Gastroesophageal sphincter (tissue), 4 donors: ENCODE results near the gene ECI1. TPM values are rescaled to one million over a fixed set of nuclear protein-coding genes. Genes with fewer than 3 reads are reported as not detected.
"Not testable (repeated sequence)": the region's sequence is repeated elsewhere in the genome, so short reads cannot be mapped to it uniquely, and the experiment has no call there.

Experiments used
- ATAC-seq: fragments of 150-250 bp; one replicate; pipeline ENCODE4 v1.9.1; 2016; ENCODE audit warnings: mild to moderate bottlenecking, moderate library complexity
- H3K27ac ChIP-seq, 4 donors: fragments of 200-600 bp; sonication (generic) in 3 of 4; 1 replicate in 3 of 4; 2 replicates in 1 of 4; pipeline ENCODE4 v1.5.1; 2016 to 2019
- H3K27me3 ChIP-seq: fragments of 200-600 bp; sonication (generic); one replicate; pipeline ENCODE4 v1.5.1; 2019
- H3K36me3 ChIP-seq, 2 donors: fragments of 200-600 bp; sonication (generic); one replicate each; pipeline ENCODE4 v1.5.1; 2019; ENCODE audit warnings: control low read depth in 1 of 2
- H3K4me1 ChIP-seq, 3 donors: fragments of 200-600 bp; sonication (generic); 1 replicate in 2 of 3; 2 replicates in 1 of 3; pipeline ENCODE4 v1.5.1; 2016 to 2019; ENCODE audit warnings: control low read depth in 2 of 3
- H3K4me3 ChIP-seq, 2 donors: fragments of 200-600 bp; sonication (generic); one replicate each; pipeline ENCODE4 v1.5.1; 2019; ENCODE audit warnings: mild to moderate bottlenecking in 1 of 2, moderate library complexity in 1 of 2
- H3K9me3 ChIP-seq, 3 donors: fragments of 200-600 bp; sonication (generic); one replicate each; pipeline ENCODE4 v1.5.1; 2017 to 2019; ENCODE audit warnings: control low read depth in 2 of 3
- CTCF ChIP-seq, 4 experiments: fragments of 200-600 bp in 2 of 4; fragments of 450-650 bp in 2 of 4; sonication (generic) in 1 of 4; IDR thresholded peaks; one replicate each; pipeline ENCODE4 v1.5.1; 2017 to 2019; ENCODE audit warnings: antibody characterized with exemption in 4 of 4, mild to moderate bottlenecking in 2 of 4, moderate library complexity in 2 of 4
- EP300 ChIP-seq: sonication (generic); formaldehyde crosslinking; IDR thresholded peaks from one replicate; pipeline ENCODE4 v1.6.1; 2017; ENCODE audit warnings: antibody characterized with exemption, mild to moderate bottlenecking
- POLR2A ChIP-seq, 2 donors: fragments of 450-650 bp; IDR thresholded peaks; one replicate each; pipeline ENCODE4 v1.6.1; 2017; ENCODE audit warnings: antibody characterized with exemption in 2 of 2, mild to moderate bottlenecking in 2 of 2, moderate library complexity in 1 of 2
- POLR2AphosphoS5 ChIP-seq: sonication (generic); formaldehyde crosslinking; IDR thresholded peaks from one replicate; pipeline ENCODE4 v1.6.1; 2017; ENCODE audit warnings: antibody characterized with exemption
- WGBS, 2 donors: methylation state at CpG; one replicate each; pipeline ENCODE4 v1.1.5; 2018; ENCODE audit warnings: low coverage in 1 of 2; 5-methylcytosine and 5-hydroxymethylcytosine counted together
- total RNA-seq, 4 donors: library from RNA; depleted of rRNA; stranded (reverse); fragments of >200 nt; gene quantifications; one replicate each; pipeline ENCODE4 v1.1.0, GENCODE V29; 2016

ECI1 gene
- total RNA-seq, 4 donors from 2014 or later, result 41.9 to 85.1 (median 73.8) TPM

- H3K9me3 ChIP-seq, result no peaks in the 10 kb centered on the region
- ATAC-seq, result no peak
- no peaks in the 10 kb centered on the region for H3K27me3 ChIP-seq
- 88% methylated on average over 4 of the region's 14 CpGs; no CpG with 5 or more reads in 1 of the 2 donors for WGBS, 2 donors
- peaks cover 0 to 37% (median 9%) of the 10 kb centered on the region in 3 donors for H3K4me1 ChIP-seq
- TF ChIP-seq EP300 (no peak), CTCF (IDR thresholded peaks at IDR 0.05) (no peak), POLR2AphosphoS5 (no peak), POLR2A (IDR thresholded peaks at IDR 0.05) (no peak)
- no peak overlapping the region for H3K27ac ChIP-seq
- no peak overlapping the region for H3K4me3 ChIP-seq
- H3K36me3 ChIP-seq, result peaks cover 0 to 13% of the 10 kb centered on the region in 2 donors
Measured at GRCh38 chr16:2271848-2272461, 20.6 kb upstream of the ECI1 start.

- no peak for TF ChIP-seq POLR2AphosphoS5
- no peak for TF ChIP-seq CTCF (IDR thresholded peaks at IDR 0.05)
- TF ChIP-seq EP300, result no peak
- TF ChIP-seq POLR2A (IDR thresholded peaks at IDR 0.05), result no peak
- no CpG with 5 or more reads among the region's 15 CpGs for WGBS, 2 donors
- H3K27ac ChIP-seq, result no peak overlapping the region
Measured at GRCh38 chr16:2270588-2271470, 19.4 kb upstream of the ECI1 start.

DNA sequence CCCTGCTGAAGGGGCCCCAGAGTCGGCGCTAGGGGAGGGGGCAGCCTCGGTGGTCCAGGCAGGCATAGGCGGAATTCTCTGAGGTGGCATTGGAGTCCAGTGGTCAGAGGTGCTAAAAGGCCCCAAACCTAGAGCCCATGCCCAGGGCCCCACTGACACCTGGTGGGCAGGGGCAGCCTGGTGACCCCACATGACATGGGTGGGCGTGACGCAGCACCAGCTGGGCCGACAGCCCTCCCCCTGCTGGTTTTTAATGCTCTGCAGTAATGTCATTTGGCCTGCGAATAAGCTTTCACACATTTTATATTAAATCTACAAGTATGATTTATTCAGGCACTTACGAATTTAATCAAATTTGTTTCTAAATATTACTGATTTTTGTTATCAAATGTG is 18.7 kb upstream of the ECI1 start:
- Histone ChIP-seq H3K36me3 (peaks cover 0 to 4% of the 10 kb centered on the region in 2 donors), H3K27me3 (no peaks in the 10 kb centered on the region), H3K4me1 (peaks cover 0 to 56% (median 18%) of the 10 kb centered on the region in 3 donors), H3K4me3 (no peak overlapping the region), H3K9me3 (no peaks in the 10 kb centered on the region), H3K27ac (peak overlapping the region in 2 of 4 donors; percentile 94 to 96)
- no peak for ATAC-seq
- TF ChIP-seq CTCF (IDR thresholded peaks at IDR 0.05) (no peak), EP300 (no peak), POLR2A (IDR thresholded peaks at IDR 0.05) (no peak), POLR2AphosphoS5 (no peak)
- WGBS, 2 donors, result 60 to 86% methylated on average over 2 to 6 of the region's 9 CpGs

More at GRCh38 chr16:2270588-2271470, 19.4 kb upstream of the ECI1 start:
- no peak overlapping the region for H3K4me3 ChIP-seq
- H3K9me3 ChIP-seq, result no peaks in the 10 kb centered on the region
- peaks cover 0 to 2% of the 10 kb centered on the region in 2 donors for H3K36me3 ChIP-seq
- no peaks in the 10 kb centered on the region for H3K27me3 ChIP-seq
- ATAC-seq, result no peak
- H3K4me1 ChIP-seq, result peaks cover 0 to 48% (median 13%) of the 10 kb centered on the region in 3 donors

DNA sequence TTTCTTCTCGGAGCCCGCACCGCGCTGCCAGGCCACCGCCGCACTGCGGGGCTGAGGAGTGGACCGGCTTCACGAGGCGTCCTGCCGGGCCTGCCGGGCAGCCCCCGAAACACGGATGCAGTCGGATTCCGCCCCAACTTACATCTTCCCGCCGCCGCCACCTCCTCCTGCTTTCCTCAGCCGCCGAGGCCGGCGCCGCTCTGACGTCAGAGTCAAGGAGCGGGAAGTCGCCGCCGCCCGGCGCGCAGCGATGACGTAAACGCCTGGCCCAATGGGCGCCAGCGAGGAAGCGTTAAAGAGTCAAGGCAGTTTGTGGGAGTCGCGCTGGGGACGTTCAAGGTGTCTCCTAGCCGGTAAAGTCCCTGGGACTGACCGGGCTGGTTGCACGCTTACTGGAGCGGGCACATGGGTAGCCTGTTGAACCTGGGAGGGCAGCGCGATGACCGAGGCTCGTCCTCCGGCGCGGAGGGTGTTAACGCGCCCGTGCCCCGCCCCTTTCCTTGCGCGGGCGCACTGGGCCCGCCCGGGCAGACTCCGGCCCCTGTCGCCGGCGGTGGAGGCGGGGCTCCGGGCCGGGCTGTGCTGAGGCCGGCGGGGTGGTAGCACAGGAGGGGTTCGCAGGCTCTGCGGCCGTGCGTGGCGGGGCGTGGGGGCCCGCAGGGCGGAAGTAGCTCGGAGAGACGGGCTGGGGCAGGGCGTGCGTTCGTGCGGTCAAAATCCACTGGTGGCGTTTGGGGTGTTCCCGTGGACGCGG is 16.7 kb upstream of the ECI1 start, which contains the start of gene RNPS1:
RNPS1 (minus strand) TSS at position 214 of the 754 bp plus-strand sequence. CDS start 3,483 bp downstream, outside the sequence.
- Histone ChIP-seq H3K36me3 (peaks cover 0 to 23% of the 10 kb centered on the region in 2 donors), H3K4me3 (peak within 1 kb of the TSS; percentile 71 to 83), H3K9me3 (no peaks in the 10 kb centered on the region), H3K27me3 (no peaks in the 10 kb centered on the region), H3K4me1 (peaks cover 0 to 70% (median 21%) of the 10 kb centered on the region in 3 donors), H3K27ac (peak within 1 kb of the TSS; percentile 68 to 96 (median 95))
- ATAC-seq, result peak; percentile 96
- TF ChIP-seq POLR2AphosphoS5 (peak; percentile 100), POLR2A (IDR thresholded peaks at IDR 0.05) (peak; percentile 97), EP300 (no peak)
- no CpG with 5 or more reads among the region's 88 CpGs for WGBS, 2 donors

- 0% methylated on average over 6 of the region's 54 CpGs; no CpG with 5 or more reads in 1 of the 2 donors for WGBS, 2 donors
- ATAC-seq, result peak; percentile 85
Measured at GRCh38 chr16:2267505-2267912, 16.1 kb upstream of the ECI1 start.

GRCh38 chr16:2266887-2267286 is 15.5 kb upstream of the ECI1 start:
- H3K36me3 ChIP-seq, result peaks cover 0 to 35% of the 10 kb centered on the region in 2 donors
- not testable (repeated sequence) for H3K9me3 ChIP-seq, ATAC-seq, H3K27me3 ChIP-seq
- WGBS, 2 donors, result 0 to 13% methylated on average over 1 to 6 of the region's 12 CpGs
- H3K4me1 ChIP-seq, result peaks cover 0 to 70% (median 21%) of the 10 kb centered on the region in 3 donors
- H3K27ac ChIP-seq, result peak overlapping the region in 3 of 4 donors; percentile 94 to 96 (median 96)
- peak overlapping the region; percentile 71 to 83 for H3K4me3 ChIP-seq

More at GRCh38 chr16:2267505-2267912, 16.1 kb upstream of the ECI1 start:
- H3K36me3 ChIP-seq, result peaks cover 0 to 29% of the 10 kb centered on the region in 2 donors
- H3K4me3 ChIP-seq, result peak overlapping the region; percentile 71 to 83
- H3K27me3 ChIP-seq, H3K9me3 ChIP-seq: not testable (repeated sequence)
- TF ChIP-seq CTCF (IDR thresholded peaks at IDR 0.05), result peak in 1 of 4 experiments; percentile 13
- H3K27ac ChIP-seq, result peak overlapping the region; percentile 68 to 96 (median 95)
- H3K4me1 ChIP-seq, result peaks cover 0 to 70% (median 21%) of the 10 kb centered on the region in 3 donors

GRCh38 chr16:2263026-2263425 is 11.6 kb upstream of the ECI1 start:
- not testable (repeated sequence) for ATAC-seq, H3K9me3 ChIP-seq, H3K27ac ChIP-seq, H3K4me3 ChIP-seq, H3K27me3 ChIP-seq
- Histone ChIP-seq H3K4me1 (peaks cover 0 to 36% (median 12%) of the 10 kb centered on the region in 3 donors), H3K36me3 (peaks cover 0 to 74% of the 10 kb centered on the region in 2 donors)
- 67% methylated on average over 1 to 5 of the region's 14 CpGs for WGBS, 2 donors
